PFSK-1 (cell line): Measurements from ENCODE around the gene MRPL18.

Source experiments
- FOXP2 ChIP-seq: optimal IDR thresholded peaks from 2 replicates; pipeline ENCODE3; 2011; ENCODE audit warnings: borderline replicate concordance, control low read depth, inconsistent platforms; ENCODE audit not compliant: insufficient read depth; ENCODE audit errors: extremely low read length, extremely low read depth
- POLR2AphosphoS5 ChIP-seq: IDR thresholded peaks from 2 replicates; pipeline ENCODE4 v1.6.1; 2012; ENCODE audit warnings: low read depth, mild to moderate bottlenecking, control low read depth, low read length, moderate library complexity
- SIN3A ChIP-seq: IDR thresholded peaks from 2 replicates; pipeline ENCODE4 v1.6.1; 2012; ENCODE audit warnings: mild to moderate bottlenecking, low read length, moderate library complexity, borderline replicate concordance; ENCODE audit not compliant: insufficient read depth
- TAF1 ChIP-seq: IDR thresholded peaks from 2 replicates; pipeline ENCODE4 v1.6.1; 2012; ENCODE audit warnings: low read length, control low read depth, borderline replicate concordance; ENCODE audit not compliant: insufficient read depth
- TF ChIP-seq, protein P1 (sequence below), 2 experiments: IDR thresholded peaks; 2 replicates each; pipeline versions ENCODE4 v1.6.1 to v1.8.0; 2011 to 2012; ENCODE audit warnings: low read depth in 2 of 2, low read length in 2 of 2, control low read depth in 1 of 2, inconsistent platforms in 1 of 2, mild to moderate bottlenecking in 1 of 2, moderate library complexity in 1 of 2; ENCODE audit not compliant: insufficient read depth in 1 of 2

The MRPL18 gene

DNA sequence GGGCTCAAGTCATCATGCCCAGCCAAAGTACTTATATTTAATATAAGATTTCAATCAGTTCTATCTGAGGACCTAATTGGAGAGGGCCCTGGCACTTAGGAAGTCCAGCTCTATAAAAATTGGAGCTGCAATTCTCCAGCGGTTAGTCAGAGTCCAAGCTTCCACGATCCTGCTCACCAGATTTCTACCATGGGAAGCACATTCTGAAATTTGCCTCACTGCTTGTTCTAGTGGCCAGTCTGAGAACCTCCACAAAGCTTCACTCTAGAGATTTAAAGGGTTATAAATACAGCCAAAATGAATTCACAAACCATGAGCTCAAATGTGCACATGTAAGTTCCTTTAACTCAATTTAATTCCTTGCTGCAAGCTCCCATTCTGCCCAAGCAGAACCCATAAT is 43.3 kb downstream of the MRPL18 start:
- TF ChIP-seq POLR2AphosphoS5 (no peak), SIN3A (no peak), TAF1 (no peak), FOXP2 (no peak)
- TF ChIP-seq, protein P1, sequence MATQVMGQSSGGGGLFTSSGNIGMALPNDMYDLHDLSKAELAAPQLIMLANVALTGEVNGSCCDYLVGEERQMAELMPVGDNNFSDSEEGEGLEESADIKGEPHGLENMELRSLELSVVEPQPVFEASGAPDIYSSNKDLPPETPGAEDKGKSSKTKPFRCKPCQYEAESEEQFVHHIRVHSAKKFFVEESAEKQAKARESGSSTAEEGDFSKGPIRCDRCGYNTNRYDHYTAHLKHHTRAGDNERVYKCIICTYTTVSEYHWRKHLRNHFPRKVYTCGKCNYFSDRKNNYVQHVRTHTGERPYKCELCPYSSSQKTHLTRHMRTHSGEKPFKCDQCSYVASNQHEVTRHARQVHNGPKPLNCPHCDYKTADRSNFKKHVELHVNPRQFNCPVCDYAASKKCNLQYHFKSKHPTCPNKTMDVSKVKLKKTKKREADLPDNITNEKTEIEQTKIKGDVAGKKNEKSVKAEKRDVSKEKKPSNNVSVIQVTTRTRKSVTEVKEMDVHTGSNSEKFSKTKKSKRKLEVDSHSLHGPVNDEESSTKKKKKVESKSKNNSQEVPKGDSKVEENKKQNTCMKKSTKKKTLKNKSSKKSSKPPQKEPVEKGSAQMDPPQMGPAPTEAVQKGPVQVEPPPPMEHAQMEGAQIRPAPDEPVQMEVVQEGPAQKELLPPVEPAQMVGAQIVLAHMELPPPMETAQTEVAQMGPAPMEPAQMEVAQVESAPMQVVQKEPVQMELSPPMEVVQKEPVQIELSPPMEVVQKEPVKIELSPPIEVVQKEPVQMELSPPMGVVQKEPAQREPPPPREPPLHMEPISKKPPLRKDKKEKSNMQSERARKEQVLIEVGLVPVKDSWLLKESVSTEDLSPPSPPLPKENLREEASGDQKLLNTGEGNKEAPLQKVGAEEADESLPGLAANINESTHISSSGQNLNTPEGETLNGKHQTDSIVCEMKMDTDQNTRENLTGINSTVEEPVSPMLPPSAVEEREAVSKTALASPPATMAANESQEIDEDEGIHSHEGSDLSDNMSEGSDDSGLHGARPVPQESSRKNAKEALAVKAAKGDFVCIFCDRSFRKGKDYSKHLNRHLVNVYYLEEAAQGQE (IDR thresholded peaks at IDR 0.05; ENCODE audit: insufficient read depth in 1 of 2, low read depth in 2 of 2, low read length in 2 of 2) = no peak

DNA sequence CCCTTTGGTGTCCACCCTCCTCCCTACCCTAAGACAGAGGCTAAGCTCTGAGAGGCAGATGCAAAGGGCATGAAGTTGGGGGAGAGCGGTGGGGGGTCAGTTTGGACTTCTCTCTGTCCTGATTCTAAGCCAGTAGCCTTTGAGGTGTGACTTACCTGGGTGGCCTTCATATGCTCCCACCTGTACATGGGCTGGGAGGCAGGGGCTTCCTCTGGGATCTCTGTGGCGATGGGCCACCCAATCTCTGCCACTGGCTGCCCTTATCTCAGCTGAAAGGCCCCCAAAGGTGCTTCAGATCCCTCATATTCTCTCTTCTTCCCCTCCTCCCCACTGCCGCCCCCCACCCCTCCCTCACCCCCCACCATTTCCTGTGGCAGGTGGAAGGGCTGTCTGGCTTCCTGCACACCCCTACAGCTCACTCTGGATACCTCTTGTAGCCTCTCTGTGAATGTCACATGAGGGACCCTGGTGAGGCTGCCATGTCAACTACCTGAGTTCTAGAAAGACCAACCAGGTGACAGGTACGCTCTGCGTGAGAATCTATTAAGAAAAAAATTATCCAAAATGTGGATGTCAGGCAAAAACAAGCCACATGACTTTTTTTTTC is 43.8 kb downstream of the MRPL18 start:
- TF ChIP-seq, protein P1 (IDR thresholded peaks at IDR 0.05; ENCODE audit: insufficient read depth in 1 of 2, low read depth in 2 of 2, low read length in 2 of 2) = no peak
- no peak for TF ChIP-seq TAF1
- TF ChIP-seq POLR2AphosphoS5 = no peak
- no peak for TF ChIP-seq SIN3A
- no peak for TF ChIP-seq FOXP2

DNA sequence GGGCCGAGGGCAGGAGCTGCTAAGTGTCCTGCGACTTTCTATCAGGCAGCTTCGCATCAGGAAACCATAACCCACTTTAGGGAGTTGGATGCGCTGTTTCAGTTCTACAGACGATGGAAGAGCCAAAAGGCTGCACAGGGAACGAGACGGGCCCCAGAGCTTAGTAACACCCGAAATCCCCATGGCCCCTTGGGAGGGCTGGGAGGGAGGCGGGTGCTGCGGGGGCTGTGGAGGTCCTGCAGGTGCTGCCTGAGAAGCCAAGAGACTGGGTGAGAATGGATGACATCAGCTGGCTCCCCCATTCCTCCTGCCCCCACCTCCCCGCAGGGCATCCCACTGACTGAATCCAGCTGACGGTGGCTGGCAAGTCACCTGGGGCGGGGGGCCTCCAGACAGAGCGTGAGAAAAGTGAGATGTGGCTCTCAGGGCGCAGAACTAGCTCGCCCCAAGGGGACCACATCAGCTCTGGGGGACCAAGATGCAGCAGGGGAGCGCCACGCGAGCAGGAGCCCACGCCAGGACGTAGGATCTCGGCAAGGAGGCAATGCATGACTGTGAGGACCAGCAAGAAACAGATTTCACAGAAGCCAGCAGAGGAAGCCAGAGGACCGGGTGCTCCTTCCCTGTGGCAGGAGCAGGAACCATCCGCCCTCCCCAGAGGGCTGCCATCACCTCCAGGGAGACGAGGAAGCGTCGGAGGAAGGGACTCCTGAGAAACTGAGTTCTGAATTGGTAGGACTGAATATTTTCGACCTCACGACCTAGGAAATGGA is 46.6 kb downstream of the MRPL18 start:
- TF ChIP-seq SIN3A (no peak), TAF1 (no peak), FOXP2 (no peak), POLR2AphosphoS5 (no peak)

DNA sequence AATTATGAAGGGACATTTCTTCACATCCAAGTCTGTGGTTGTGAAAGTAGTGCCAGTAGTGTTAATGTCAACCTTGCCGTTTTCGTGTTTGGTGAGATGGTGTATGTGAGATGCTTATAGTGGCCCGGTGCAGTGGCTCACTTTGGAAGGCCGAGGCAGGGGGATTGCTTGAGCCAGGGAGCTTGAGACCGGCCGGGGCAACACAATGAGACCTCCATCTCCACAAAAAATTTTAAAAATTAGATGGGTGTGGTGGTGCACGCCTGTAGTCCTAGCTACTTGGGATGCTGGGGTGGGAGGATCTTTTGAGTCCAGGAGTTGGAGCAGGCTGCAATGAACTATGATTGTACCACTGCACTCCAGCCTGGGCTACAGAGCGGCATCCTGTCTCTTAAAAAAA is 47.2 kb downstream of the MRPL18 start:
- no peak for TF ChIP-seq FOXP2
- TF ChIP-seq TAF1 = no peak
- TF ChIP-seq SIN3A = no peak
- no peak for TF ChIP-seq POLR2AphosphoS5
- TF ChIP-seq, protein P1 (IDR thresholded peaks at IDR 0.05; ENCODE audit: insufficient read depth in 1 of 2, low read depth in 2 of 2, low read length in 2 of 2) = no peak

DNA sequence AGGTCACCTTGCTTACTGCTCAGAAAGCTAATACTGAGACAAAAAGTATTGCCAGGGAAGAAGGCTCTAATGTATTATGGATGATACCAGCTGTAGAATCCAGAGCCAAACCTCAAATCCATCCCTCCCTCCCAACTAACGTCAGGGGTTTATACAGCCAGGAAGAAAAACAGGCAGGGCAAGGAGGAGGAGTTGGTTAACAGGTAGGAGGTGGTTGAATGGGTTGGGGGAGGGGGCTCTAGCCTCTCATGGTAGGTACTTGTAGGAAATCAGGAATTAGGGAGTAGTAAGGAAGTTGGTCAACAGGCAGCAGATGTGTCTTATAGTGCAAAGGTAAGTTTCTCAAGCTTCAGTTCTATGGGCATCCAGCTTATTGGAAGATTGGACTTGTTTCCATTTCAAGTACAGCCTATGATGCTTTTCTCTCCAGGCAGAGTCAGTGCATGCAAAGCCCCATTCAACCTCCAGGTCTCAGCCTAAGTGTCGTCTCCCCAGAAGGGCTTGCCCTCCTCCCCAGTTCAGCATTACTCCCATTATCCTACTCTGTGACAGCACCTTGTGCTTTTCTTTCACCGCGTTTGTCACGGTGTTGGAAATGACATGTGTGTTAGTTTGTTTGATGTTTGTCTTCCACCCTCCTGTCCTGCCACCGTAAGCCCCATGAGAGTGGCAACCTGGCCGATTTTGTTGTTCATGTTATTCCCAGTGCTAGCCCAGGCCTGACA is 47.9 kb downstream of the MRPL18 start:
- no peak for TF ChIP-seq POLR2AphosphoS5
- no peak for TF ChIP-seq TAF1
- TF ChIP-seq SIN3A = no peak
- TF ChIP-seq FOXP2 = no peak
- TF ChIP-seq, protein P1 (IDR thresholded peaks at IDR 0.05; ENCODE audit: insufficient read depth in 1 of 2, low read depth in 2 of 2, low read length in 2 of 2) = no peak
